HK-2 (cell line): ENCODE data around the gene LRRC18.

Experiments
- DNase-seq: peaks from one replicate; pipeline ENCODE4 v3.0.0-alpha.2; 2018; ENCODE audit not compliant: unreplicated experiment

The LRRC18 gene

DNA sequence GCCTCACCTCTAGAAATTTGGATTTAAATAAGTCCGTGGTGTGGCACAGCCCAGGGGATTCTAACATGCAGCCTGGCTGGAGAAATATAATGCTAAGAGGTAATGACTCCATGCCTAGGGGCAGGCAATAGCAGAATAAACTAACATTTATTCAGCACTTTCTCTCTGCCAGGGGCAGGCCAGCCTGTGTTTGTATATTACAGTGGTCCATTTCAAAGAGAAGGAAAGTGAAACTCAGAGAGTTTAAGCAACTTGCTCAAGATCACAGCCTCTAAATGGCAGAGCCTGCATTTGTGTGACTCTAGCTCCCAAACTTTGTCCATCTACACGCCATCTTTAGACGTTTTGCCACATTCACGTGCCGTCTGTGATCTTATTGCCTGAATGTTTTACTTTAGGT, 6.7 kb upstream of the LRRC18 start:
- no peak for DNase-seq

- no peak for DNase-seq
These were observed 5.9 kb upstream of the LRRC18 start for GRCh38 chr10:48945441-48946130.

- no peak for DNase-seq
These were observed 4.5 kb upstream of the LRRC18 start for GRCh38 chr10:48944171-48944570.

DNA sequence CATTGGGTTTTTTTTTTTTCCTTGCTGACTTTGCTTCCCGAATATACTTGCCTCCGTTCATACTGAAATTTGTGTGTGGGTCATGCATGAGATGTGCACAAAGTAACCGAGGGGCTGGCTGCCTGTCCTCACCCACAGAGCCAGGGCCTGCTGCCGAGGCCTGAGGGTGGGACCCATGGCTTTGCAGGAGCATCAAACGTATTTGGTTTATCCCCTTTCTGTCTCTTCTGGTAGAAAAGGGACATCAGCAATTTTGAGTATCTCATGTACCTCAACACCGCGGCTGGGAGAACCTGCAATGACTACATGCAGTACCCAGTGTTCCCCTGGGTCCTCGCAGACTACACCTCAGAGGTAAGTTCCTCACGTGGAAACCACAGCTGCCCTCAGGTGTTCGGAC, 3.5 kb upstream of the LRRC18 start:
- no peak for DNase-seq

DNA sequence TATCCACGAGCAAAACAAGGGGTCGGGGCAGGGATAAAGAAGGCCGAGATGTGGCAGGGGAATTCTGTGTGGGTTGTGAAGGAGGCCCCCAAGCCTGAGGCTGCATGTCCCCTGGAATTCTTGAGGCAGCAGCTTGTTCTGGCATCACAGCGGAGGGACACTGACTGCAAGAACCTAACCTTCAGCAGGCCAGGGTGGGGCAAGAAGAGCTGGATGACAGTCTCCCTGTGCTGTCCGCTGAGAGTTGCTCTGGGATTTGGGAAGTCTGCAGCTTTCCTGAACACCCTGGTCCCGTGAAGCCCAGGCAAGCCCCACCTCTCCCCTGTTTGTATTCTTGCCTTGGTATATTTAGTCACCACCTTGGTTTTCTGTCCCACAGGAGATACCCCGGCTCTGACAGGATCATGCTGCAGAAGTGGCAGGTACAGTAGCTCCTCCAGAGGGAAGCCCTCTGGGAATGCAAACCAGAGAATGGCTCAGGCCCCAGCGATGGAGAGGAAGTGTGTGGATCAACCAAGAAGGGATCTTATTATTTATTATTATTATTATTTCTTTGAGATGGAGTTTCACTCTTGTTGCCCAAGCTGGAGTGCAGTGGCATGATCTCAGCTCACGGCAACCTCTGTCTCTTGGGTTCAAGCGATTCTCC, 1.9 kb upstream of the LRRC18 start:
- DNase-seq = no peak

GRCh38 chr10:48940958-48941357, 1.3 kb upstream of the LRRC18 start:
- no peak for DNase-seq

GRCh38 chr10:48940372-48940771, 732 bp upstream of the LRRC18 start:
- DNase-seq = no peak

DNA sequence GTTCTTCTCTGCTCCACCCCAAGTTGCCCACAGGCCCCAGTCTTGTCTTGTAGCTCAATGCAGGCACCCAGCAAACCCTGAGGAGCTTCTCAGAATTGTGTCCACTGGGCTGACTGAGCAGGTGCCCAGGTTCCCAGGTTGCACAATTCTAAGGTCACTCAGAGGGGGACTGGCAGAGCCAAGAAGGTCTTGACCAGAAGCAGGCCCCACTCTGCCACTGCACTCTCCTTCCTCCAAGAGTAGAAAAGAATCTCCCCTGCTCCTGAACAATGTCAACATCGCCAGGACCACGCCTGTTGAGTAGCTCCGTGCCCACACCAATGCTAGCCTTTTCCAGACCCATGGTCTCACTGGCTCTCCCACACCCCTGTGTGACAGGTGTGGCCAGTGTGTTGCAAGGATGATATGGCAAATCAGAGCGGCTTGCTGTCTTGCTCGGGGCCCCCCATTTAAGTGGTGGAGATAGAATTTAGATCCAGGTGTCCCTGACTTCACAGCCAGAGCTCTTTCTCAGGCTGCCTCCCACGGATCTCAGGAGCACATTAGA, 577 bp downstream of the LRRC18 start:
- DNase-seq = no peak

DNA sequence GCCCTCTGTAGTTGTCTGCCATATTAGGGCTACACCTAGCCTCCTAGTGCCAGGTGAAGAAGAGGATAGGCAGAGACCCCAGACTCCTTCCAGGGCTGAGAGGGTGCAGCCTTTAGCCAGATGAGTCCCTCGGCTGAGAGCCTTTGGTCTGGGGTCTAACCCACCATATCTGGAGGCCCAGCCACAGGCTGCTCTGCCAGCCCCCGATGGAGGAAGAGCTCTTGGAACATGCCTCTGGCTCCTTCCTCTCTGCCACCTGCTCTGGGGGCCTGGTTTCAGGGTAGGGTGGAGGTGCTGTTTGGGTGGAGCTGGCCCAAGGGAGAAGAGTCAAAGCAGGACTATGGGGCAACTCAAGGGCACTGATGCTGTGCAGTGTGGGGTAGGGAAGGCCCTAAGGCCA, 1.4 kb downstream of the LRRC18 start:
- DNase-seq = no peak

DNA sequence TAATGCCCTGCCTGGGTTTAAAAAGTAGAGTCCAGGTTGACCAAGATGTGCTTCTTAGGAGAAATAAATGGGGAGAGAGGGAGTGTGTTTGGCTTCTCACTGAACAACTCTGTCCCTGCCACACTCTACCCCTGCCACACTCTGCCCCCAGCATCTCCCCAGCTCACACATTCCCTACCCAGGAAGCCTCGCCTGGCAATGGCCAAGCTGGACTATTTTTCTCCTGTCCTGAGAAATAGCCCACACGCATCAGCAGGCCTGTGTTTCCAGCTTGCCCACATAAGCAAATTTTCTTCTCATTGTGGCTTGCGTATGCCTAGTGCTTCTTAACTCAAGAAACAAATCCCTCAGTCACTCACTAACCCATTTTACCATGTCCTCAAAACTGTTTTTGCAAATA, 1.8 kb downstream of the LRRC18 start:
- DNase-seq = no peak

DNA sequence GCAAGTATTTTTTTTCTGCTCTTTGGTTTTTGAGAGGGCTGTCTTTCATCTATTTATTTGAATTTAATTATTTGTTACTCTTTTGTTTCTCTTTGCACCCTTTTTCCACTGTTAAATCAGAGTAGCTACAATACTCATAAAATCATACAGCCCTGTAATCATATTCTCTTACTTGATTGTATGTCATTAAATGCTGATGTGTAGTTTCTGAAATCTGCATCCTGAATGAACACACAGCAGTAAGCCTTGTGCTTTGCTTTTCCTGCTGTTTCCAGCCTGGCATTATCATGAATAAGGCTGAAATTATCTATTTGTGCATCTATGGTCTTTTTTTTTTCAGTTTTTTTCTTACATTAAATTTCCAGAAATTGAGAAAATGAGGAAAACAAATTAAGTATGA, 4.1 kb downstream of the LRRC18 start:
- no peak for DNase-seq

DNA sequence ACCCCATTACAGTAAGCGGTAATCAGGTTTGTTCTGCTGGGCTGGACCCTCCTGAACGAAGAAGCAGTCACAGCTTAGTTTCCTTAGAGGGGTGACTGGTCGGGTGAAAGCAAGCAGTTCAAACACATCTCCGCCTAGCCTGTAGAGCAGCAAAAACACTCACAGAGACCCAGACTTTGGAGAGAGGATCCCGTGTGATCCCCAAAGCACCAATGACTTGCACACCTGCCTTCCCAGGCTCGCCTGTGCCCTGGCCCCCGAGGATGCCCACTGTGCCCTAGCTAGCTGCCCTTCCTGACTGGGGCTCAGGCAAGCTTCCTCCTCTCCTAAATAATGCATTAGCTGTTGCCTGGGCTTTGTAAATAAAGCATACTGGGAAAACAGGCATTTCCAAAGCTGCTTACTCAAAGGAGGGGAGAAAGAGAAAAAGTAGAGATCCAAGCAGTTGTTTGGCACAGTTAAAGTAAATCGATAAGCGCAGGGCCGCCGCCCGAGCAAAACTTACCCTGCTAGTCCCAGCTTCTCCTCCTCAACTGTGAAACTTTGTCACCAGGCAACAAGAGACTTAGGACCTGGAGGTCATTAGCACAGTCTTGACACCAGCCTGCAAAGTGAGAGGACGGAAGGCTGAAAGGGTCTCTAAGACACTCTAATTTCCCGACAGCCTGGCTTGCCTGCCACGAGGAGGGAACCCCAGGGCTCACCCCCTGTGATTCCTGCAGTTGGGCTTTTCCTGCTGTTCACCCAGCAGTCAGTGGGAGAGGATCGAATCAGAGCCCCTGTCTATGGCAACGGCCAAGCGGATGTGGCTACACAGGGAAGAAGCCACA, 4.8 kb downstream of the LRRC18 start:
- DNase-seq = no peak

DNA sequence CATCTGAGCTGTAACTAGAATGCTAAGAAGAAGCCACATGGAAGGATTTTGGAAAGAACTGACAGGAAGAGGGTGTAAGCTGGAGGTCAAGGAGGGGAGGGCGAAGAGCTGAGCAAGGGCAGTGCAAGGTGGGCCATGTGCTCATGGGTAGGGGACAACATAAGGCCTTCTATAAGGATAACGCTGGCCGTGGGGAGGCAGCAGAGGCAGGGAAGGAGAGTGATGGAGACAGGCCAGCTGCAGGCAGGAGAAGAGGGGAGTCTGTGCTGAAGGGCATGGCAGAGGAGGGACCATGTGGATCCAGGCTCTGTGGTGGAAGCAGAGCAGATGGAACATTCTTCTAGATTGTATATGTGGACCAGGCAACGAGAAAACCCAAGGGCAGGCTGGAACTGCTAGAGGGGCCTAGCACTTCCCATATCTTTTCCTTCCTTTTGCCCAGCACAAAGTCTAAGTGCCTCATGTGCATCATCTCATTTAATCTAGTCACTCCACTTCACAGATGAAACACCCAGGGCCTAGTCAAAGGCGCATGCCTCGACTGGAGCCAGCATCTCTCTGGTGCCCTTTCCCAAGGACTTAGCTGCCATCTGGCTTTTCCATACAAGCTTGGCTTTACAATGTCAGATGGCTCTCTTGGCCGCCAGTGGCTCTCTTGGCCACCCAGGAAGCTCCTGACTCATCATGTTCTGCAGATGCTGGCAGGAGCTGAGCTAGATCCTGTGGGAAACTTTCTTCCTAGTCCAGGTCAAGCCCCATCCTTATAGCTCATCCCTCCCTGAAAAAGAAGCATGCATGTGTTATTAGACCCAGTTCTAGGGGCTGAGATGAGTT, 6.6 kb downstream of the LRRC18 start:
- DNase-seq = no peak

GRCh38 chr10:48931188-48931587, 8.5 kb downstream of the LRRC18 start:
- DNase-seq = no peak

GRCh38 chr10:48929413-48929990, 10.1 kb downstream of the LRRC18 start:
- no peak for DNase-seq

- no peak for DNase-seq
These were observed 12.7 kb downstream of the LRRC18 start for GRCh38 chr10:48926764-48927540.

DNA sequence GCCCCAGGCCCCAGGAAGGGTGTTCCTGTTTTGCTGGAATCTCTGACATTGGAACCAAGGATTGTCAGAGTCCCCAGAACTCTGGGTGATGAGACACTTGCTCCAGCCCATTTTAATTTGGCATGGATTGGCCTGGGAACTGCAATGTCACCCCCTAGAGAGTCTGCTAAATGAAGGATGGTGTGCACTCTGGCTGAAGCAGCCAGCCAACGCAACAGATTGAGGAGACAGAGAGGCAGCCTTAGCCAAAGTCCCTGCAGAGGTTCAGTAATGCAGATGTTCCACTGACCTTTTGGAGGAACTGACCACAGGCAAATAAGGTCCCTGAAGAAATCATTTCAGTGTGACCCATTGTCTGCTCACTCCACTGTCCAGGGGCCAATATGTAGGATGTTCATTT, 13.4 kb downstream of the LRRC18 start:
- DNase-seq = no peak

DNA sequence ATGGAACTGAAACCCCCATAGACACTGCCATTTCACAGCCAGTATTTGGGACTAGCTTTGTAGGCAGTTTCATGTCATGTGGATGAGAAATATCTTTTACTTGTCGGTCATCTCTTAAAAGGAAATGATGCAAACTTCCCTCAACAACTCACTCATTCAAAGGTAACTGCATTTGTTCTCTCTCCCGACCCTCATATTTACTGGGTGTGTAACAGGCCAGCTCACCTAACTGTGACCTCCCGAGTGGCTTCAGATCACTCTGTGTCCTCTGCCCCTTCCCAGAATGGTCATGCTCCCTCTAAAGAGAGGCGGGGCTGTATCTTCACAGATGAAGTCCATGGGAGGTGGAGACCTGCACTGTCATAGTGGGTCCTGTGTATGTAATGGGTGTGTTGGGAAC, 14.7 kb downstream of the LRRC18 start:
- no peak for DNase-seq

GRCh38 chr10:48923748-48924147, 15.9 kb downstream of the LRRC18 start:
- DNase-seq = no peak

GRCh38 chr10:48913674-48914073, 26.0 kb downstream of the LRRC18 start:
- DNase-seq = no peak

DNA sequence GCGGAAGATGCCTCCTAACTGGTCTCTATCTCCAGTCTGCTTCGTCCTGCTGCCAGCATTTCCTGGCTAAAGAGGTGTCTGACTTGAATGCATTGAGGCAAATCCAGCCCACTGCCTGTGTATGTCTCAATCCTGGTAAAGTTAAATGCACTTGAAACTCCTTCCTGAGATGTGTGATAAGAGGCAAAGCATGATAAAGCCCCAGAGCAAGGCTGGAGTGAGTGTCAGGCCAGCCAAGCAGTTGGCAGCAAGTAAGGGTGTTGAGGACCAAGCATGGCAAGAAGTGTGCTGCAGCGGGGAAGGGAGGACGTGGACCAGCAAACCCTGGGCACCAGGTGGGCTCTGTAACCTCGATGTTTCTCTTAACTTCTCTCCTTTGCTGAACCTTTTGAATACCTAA, 29.1 kb downstream of the LRRC18 start:
- DNase-seq = no peak
